H9 (cell line): Measurements from ENCODE around the gene CFAP73. TPM values are rescaled to one million over a fixed set of nuclear protein-coding genes. Genes with fewer than 3 reads are reported as not detected.

ENCODE experiments used
- DNase-seq: peaks from one replicate; pipeline ENCODE4 v3.0.0-alpha.2; 2017
- H2AFZ ChIP-seq: one replicate; pipeline ENCODE4 v1.6.1; 2013; ENCODE audit warnings: mild to moderate bottlenecking, low read length, control low read depth, moderate library complexity
- H2AK5ac ChIP-seq: 2 replicates; pipeline ENCODE4 v1.6.1; 2013; ENCODE audit warnings: low read length, control low read depth, mixed read lengths; ENCODE audit not compliant: insufficient read length
- H2BK120ac ChIP-seq: one replicate; pipeline ENCODE4 v1.6.1; 2013; ENCODE audit warnings: low read depth, mild to moderate bottlenecking, low read length, control low read depth, inconsistent platforms; ENCODE audit not compliant: poor library complexity, severe bottlenecking
- H2BK12ac ChIP-seq: 2 replicates; pipeline ENCODE4 v1.6.1; 2013; ENCODE audit warnings: low read length, control low read depth, mixed read lengths, low read depth; ENCODE audit not compliant: insufficient read length
- H2BK15ac ChIP-seq: 2 replicates; pipeline ENCODE4 v1.6.1; 2013; ENCODE audit warnings: low read depth, low read length, control low read depth
- H2BK20ac ChIP-seq: one replicate; pipeline ENCODE4 v1.6.1; 2013; ENCODE audit warnings: low read depth, mild to moderate bottlenecking, low read length, control low read depth, inconsistent platforms; ENCODE audit not compliant: poor library complexity, severe bottlenecking
- H2BK5ac ChIP-seq: 2 replicates; pipeline ENCODE4 v1.6.1; 2013; ENCODE audit warnings: low read length, control low read depth, mixed read lengths; ENCODE audit not compliant: insufficient read length
- H3K14ac ChIP-seq: 2 replicates; pipeline ENCODE4 v1.6.1; 2013; ENCODE audit warnings: low read length, control low read depth; ENCODE audit not compliant: insufficient read depth
- H3K18ac ChIP-seq: 2 replicates; pipeline ENCODE4 v1.6.1; 2013; ENCODE audit warnings: low read depth, mild to moderate bottlenecking, mixed read lengths, low read length, control low read depth; ENCODE audit not compliant: insufficient read length
- H3K23ac ChIP-seq: 2 replicates; pipeline ENCODE4 v1.6.1; 2013; ENCODE audit warnings: low read length, control low read depth, mixed read lengths, low read depth; ENCODE audit not compliant: insufficient read length
- H3K23me2 ChIP-seq: 2 replicates; pipeline ENCODE4 v1.6.1; 2013; ENCODE audit warnings: low read depth, mild to moderate bottlenecking, mixed read lengths, low read length, control low read depth; ENCODE audit not compliant: insufficient read length, poor library complexity, severe bottlenecking
- H3K27ac ChIP-seq: 2 replicates; pipeline ENCODE4 v1.5.1; 2013; ENCODE audit warnings: low read length, control low read depth, mixed read lengths, low read depth; ENCODE audit not compliant: insufficient read length
- H3K27me3 ChIP-seq: 2 replicates; pipeline ENCODE4 v1.6.1; 2013; ENCODE audit warnings: low read length, control low read depth, inconsistent platforms; ENCODE audit not compliant: insufficient read depth
- H3K4ac ChIP-seq: 2 replicates; pipeline ENCODE4 v1.6.1; 2013; ENCODE audit warnings: low read depth, mild to moderate bottlenecking, control low read depth, inconsistent platforms, low read length, moderate library complexity
- H3K4me1 ChIP-seq: 2 replicates; pipeline ENCODE4 v1.6.1; 2013; ENCODE audit warnings: low read length, control low read depth, inconsistent platforms; ENCODE audit not compliant: insufficient read depth
- H3K4me2 ChIP-seq: 2 replicates; pipeline ENCODE4 v1.6.1; 2013; ENCODE audit warnings: low read length, control low read depth, mixed read lengths; ENCODE audit not compliant: insufficient read length, insufficient read depth
- H3K56ac ChIP-seq: 2 replicates; pipeline ENCODE4 v1.6.1; 2013; ENCODE audit warnings: low read depth, mild to moderate bottlenecking, mixed read lengths, low read length, control low read depth; ENCODE audit not compliant: insufficient read length
- H3K79me1 ChIP-seq: 2 replicates; pipeline ENCODE4 v1.6.1; 2013; ENCODE audit warnings: low read depth, mild to moderate bottlenecking, moderate library complexity, low read length, control low read depth, inconsistent platforms; ENCODE audit not compliant: insufficient read depth, poor library complexity, severe bottlenecking
- H3K79me2 ChIP-seq: 2 replicates; pipeline ENCODE4 v1.6.1; 2013; ENCODE audit warnings: low read length, control low read depth, inconsistent platforms; ENCODE audit not compliant: insufficient read depth
- H3K9ac ChIP-seq: 2 replicates; pipeline ENCODE4 v1.6.1; 2013; ENCODE audit warnings: low read length, control low read depth, mixed read lengths; ENCODE audit not compliant: insufficient read length; ENCODE audit errors: extremely low read depth
- H3K9me3 ChIP-seq: one replicate; pipeline ENCODE4 v1.6.1; 2013; ENCODE audit warnings: low read depth, low read length, inconsistent platforms; ENCODE audit not compliant: control insufficient read depth
- H3T11ph ChIP-seq: one replicate; pipeline ENCODE4 v1.6.1; 2013; ENCODE audit warnings: mild to moderate bottlenecking, low read length, control low read depth, inconsistent platforms
- H4K20me1 ChIP-seq: one replicate; pipeline ENCODE4 v1.6.1; 2013; ENCODE audit not compliant: control insufficient read depth, insufficient read length, insufficient read depth
- H4K5ac ChIP-seq: 2 replicates; pipeline ENCODE4 v1.6.1; 2013; ENCODE audit warnings: low read depth, mild to moderate bottlenecking, mixed read lengths, low read length, control low read depth; ENCODE audit not compliant: insufficient read length
- H4K8ac ChIP-seq: replicated peaks from 2 replicates; pipeline ENCODE4 v1.6.1; 2013; ENCODE audit warnings: low read length, control low read depth, mixed read lengths, low read depth; ENCODE audit not compliant: insufficient read length
- H4K91ac ChIP-seq: 2 replicates; pipeline ENCODE4 v1.6.1; 2013; ENCODE audit warnings: low read depth, mild to moderate bottlenecking, moderate library complexity, mixed read lengths, low read length, control low read depth; ENCODE audit not compliant: insufficient read length
- H3K27ac Mint-ChIP-seq, 3 experiments: 2 replicates in 2 of 3; 3 replicates in 1 of 3; pipeline ENCODE4 v1.8.0; 2020 to 2021; ENCODE audit warnings: mixed read lengths in 3 of 3, mild to moderate bottlenecking in 1 of 3, moderate library complexity in 1 of 3
- H3K27me3 Mint-ChIP-seq: 2 replicates; pipeline ENCODE4 v1.8.0; 2021; ENCODE audit warnings: low read depth, mild to moderate bottlenecking, moderate library complexity, mixed read lengths
- H3K36me3 Mint-ChIP-seq, 3 experiments: 2 replicates in 2 of 3; 3 replicates in 1 of 3; pipeline ENCODE4 v1.8.0; 2020 to 2021; ENCODE audit warnings: low read depth in 3 of 3, mixed read lengths in 3 of 3; ENCODE audit not compliant: insufficient read depth in 1 of 3
- H3K4me1 Mint-ChIP-seq, 2 experiments: 2 replicates each; pipeline ENCODE4 v1.8.0; 2020; ENCODE audit warnings: mixed read lengths in 2 of 2
- H3K4me3 Mint-ChIP-seq, 2 experiments: 2 replicates in 1 of 2; 3 replicates in 1 of 2; pipeline ENCODE4 v1.8.0; 2020 to 2021; ENCODE audit warnings: mild to moderate bottlenecking in 2 of 2, mixed read lengths in 2 of 2, moderate library complexity in 1 of 2
- H3K9me3 Mint-ChIP-seq, 2 experiments: 2 replicates in 1 of 2; 3 replicates in 1 of 2; pipeline ENCODE4 v1.8.0; 2020; ENCODE audit warnings: mild to moderate bottlenecking in 2 of 2, mixed read lengths in 2 of 2, moderate library complexity in 1 of 2
- WGBS: extraction: QIAGEN DNeasy Blood & Tissue Kit; methylation state at CpG from one replicate; pipeline ENCODE4 v1.1.7; 2013; ENCODE audit warnings: missing lambda C conversion rate, low lambda C conversion rate, mixed read lengths; ENCODE audit not compliant: insufficient read length; ENCODE audit errors: extremely low coverage; 5-methylcytosine and 5-hydroxymethylcytosine counted together
- total RNA-seq: library from RNA; stranded (reverse); gene quantifications from 2 replicates; pipeline ENCODE4 v1.2.1, GENCODE V29; 2021
- TF ChIP-seq, protein P1 (sequence below): fragments of 200-600 bp; sonication (generic); conservative IDR thresholded peaks from 3 replicates; pipeline ENCODE4 v1.8.0; 2021; ENCODE audit warnings: antibody characterized with exemption, mild to moderate bottlenecking

The CFAP73 gene
- total RNA-seq, 1 experiment from 2014 or later: not detected

DNA sequence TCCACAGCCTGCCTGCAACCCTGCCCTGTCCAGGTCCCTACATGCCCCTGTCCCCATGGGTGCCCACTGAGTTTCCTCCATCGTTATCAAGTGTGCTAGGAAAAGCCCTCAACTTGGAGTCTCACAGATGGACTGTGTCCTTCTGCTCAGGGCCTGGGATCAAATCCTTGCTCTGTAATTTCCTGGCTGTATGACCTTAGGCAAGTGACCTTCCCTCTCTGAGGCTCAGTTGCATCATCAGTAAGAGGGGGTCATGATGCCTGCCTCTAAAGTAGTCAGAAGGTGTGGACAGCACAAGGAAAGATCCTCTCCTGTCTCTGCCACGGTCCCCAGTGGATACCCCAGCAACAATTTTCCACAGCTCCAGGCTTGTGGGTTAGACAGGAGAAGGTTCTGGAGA, 36.1 kb upstream of the CFAP73 start:
- Histone ChIP-seq H3K56ac (no peak overlapping the region), H3K9me3 (no peaks in the 10 kb centered on the region), H3K23me2 (no peaks in the 10 kb centered on the region), H3K18ac (no peak overlapping the region), H3K14ac (no peak overlapping the region), H4K20me1 (no peaks in the 10 kb centered on the region), H4K5ac (no peak overlapping the region), H3K4me1 (no peaks in the 10 kb centered on the region), H3K23ac (no peak overlapping the region), H2AK5ac (no peak overlapping the region), H2BK120ac (no peak overlapping the region), H2BK20ac (no peak overlapping the region), H3K4me2 (no peak overlapping the region), H3K79me2 (no peaks in the 10 kb centered on the region), H3K27ac (no peak overlapping the region), H4K91ac (no peak overlapping the region), H2AFZ (no peak overlapping the region), H2BK5ac (no peak overlapping the region), H3K4ac (no peak overlapping the region), H3K27me3 (no peaks in the 10 kb centered on the region), H3K79me1 (no peaks in the 10 kb centered on the region), H3K9ac (no peak overlapping the region), H2BK12ac (no peak overlapping the region), H4K8ac (no peak overlapping the region), H2BK15ac (no peak overlapping the region), H3T11ph (no peak overlapping the region)
- DNase-seq: no peak
- TF ChIP-seq, protein P1, sequence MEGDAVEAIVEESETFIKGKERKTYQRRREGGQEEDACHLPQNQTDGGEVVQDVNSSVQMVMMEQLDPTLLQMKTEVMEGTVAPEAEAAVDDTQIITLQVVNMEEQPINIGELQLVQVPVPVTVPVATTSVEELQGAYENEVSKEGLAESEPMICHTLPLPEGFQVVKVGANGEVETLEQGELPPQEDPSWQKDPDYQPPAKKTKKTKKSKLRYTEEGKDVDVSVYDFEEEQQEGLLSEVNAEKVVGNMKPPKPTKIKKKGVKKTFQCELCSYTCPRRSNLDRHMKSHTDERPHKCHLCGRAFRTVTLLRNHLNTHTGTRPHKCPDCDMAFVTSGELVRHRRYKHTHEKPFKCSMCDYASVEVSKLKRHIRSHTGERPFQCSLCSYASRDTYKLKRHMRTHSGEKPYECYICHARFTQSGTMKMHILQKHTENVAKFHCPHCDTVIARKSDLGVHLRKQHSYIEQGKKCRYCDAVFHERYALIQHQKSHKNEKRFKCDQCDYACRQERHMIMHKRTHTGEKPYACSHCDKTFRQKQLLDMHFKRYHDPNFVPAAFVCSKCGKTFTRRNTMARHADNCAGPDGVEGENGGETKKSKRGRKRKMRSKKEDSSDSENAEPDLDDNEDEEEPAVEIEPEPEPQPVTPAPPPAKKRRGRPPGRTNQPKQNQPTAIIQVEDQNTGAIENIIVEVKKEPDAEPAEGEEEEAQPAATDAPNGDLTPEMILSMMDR: no peak
- H3K27ac Mint-ChIP-seq: no peak overlapping the region
- H3K27me3 Mint-ChIP-seq: peaks cover 5% of the 10 kb centered on the region
- peaks cover 2 to 6% of the 10 kb centered on the region in 2 experiments; a peak in 3 of 4 replicates for H3K4me1 Mint-ChIP-seq
- H3K4me3 Mint-ChIP-seq: no peak overlapping the region
- H3K9me3 Mint-ChIP-seq: no peaks in the 10 kb centered on the region
- no CpG with 5 or more reads among the region's 2 CpGs for WGBS
- H3K36me3 Mint-ChIP-seq: no peaks in the 10 kb centered on the region
